HG02571 (cell line): ENCODE measurements around the gene CARNS1.
"Not testable (repeated sequence)": the region's sequence is repeated elsewhere in the genome, so short reads cannot be mapped to it uniquely, and the experiment has no call there.

ENCODE experiments used
- ATAC-seq: cut with Tn5 transposase; IDR thresholded peaks from one replicate; pipeline ENCODE4 v1.9.1; 2021; ENCODE audit warnings: mild to moderate bottlenecking, moderate library complexity; ENCODE audit not compliant: unreplicated experiment

Gene CARNS1

GRCh38 chr11:67396587-67397389 is 18.7 kb upstream of the CARNS1 start:
- ATAC-seq = no peak

- no peak for ATAC-seq
Measured at GRCh38 chr11:67397536-67397935, 17.9 kb upstream of the CARNS1 start.

GRCh38 chr11:67397986-67398660 is 17.4 kb upstream of the CARNS1 start:
- no peak for ATAC-seq

DNA sequence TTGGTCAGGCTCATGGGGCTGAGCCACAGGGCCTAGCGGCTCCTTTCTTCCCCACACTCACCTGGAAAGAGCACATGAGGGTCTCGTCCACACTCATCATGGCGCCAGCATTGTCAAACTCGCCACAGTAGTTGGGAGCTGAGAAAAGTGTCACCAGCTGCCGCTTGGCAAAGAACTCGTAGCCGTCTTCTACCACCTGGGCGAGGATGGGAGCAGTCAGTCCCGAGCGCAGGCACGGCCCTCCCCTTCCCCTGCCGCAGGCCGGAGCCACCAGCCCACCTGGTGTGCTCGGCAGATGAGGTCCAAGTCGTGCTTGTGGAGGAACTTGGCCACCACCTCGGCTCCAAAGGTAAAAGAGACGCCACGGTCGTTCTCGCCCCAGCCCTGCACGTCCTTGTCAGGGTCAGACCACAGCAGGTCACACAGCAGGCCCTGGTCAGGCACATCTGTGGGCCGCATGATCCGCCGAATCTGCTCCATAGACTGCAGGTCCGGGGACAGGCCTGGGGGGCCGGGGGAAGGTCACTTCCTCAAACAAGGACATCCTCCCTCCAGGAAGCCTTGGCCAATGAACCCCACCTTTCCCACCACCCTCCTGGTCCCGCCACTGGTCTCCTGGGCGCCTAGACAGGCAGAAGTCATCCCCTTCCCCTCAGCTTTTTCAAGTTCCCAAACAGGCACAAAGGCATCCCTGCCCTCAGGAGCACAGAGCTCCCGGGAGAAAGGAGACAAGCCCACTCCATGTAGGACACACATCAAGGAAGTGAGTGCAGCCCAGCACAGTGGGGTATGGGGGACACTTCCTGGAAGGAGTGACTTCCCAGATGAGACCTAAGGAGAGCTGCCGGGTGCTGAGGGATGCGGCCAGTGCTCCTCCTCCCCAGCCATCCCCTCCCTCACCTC is 16.6 kb upstream of the CARNS1 start:
- no peak for ATAC-seq

DNA sequence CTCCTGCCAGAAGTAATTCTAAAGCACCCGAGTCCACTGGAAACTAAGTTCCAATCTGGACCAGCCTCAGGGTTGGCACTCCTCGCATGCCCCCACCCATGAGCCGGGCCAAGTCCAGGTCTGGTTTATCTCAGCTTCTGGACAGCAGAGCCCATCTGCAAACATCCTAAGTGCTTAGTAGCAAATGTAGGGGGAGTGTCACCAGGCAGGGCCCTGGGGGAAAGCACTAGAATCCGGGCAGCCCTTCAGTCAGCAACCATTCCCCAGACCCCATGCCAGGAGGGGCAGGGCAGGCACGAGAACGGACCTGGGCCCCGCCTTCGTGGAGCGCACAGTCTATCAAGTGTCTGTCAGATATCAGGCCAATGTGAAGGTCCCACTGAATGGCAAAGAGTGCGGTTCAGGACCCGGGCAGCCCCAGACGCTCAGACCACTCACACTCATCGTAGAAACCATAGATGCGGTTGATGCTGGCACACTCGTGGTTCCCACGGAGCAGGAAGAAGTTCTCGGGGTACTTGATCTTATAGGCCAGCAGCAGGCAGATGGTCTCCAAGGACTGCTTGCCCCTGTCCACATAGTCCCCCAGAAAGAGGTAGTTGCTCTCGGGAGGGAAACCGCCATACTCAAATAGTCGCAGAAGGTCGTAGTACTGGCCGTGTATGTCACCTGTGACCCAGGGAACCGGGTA is 15.1 kb upstream of the CARNS1 start:
- no peak for ATAC-seq

DNA sequence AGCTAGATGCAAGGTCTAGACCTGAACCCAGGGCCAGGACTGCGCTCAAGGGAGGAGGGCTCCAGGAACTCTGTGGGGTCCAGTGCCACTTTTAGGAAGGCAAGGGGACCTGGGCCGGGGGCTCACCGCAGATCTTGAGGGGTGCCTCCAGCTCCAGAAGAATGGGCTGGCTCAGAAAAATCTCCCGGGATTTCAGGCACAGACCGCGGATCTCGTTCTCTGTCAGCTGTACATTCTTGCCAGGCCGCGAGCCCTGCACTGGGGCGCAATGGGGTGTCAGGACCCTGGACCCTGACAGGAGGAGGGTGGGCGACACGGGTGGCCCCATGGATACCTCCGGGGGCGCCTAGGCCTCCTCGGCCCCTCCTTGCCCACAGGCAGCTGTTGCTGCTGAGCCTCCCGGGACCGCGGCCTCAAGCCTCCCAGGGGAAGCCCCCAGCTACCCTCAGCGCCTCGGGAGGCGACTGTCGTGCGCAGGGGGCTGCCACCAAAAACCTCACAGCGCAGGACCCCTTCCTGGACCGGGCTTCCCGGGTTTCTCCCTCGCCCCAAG is 14.5 kb upstream of the CARNS1 start:
- peak; percentile 24 for ATAC-seq

GRCh38 chr11:67401495-67402191 is 13.8 kb upstream of the CARNS1 start, which contains the start of gene PPP1CA:
Gene PPP1CA, minus strand, starts transcription at chr11:67401858. Its CDS starts 76 bp downstream, at chr11:67401782.
- peak; percentile 58 for ATAC-seq

DNA sequence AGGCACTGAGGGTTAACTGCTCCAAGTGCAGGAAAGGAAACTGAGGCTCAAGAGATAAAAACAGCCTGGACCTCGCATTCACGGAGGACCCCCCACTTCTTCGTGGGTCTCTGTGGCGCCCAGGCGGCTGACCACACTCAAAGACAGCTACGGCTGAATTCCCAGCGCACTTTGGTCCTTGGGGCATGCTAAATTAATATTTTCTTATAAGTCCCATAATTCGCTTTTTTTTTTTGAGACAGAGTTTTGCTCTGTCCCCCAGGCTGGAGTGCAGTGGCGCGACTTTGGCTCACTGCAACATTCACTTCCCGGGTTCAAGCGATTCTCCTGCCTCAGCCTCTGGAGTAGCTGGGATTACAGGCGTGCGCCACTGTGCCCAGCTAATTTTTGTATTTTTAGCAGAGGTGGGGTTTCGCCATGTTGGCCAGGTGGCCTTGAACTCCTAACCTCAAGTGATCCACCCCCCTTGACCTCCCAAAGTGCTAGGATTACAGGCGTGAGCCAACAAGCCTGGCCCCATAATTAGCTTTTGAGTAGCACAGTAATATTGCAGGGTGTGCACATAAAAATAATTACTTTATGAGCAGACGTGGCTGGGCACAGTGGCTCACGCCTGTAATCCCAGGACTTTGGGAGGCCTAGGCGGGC is 13.2 kb upstream of the CARNS1 start:
- not testable (repeated sequence) for ATAC-seq

DNA sequence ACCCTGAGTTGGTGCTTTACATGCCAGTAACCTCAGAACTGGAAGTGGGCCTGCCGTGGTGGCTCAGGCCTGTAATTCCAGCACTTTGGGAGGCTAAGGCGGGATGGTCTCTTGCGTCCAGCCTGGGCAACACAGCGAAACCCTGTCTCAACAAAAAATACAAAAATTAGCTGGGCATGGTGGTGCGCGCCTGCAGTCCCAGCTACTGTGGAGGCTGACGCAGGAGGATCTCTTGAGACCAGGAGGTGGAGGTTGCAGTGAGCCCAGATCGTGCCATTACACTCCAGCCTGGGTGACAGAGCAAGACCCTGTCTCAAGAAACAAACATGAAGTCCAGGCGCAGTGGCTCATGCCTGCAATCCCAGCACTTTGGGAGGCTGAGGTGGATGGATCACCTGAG is 12.4 kb upstream of the CARNS1 start:
- ATAC-seq = not testable (repeated sequence)

DNA sequence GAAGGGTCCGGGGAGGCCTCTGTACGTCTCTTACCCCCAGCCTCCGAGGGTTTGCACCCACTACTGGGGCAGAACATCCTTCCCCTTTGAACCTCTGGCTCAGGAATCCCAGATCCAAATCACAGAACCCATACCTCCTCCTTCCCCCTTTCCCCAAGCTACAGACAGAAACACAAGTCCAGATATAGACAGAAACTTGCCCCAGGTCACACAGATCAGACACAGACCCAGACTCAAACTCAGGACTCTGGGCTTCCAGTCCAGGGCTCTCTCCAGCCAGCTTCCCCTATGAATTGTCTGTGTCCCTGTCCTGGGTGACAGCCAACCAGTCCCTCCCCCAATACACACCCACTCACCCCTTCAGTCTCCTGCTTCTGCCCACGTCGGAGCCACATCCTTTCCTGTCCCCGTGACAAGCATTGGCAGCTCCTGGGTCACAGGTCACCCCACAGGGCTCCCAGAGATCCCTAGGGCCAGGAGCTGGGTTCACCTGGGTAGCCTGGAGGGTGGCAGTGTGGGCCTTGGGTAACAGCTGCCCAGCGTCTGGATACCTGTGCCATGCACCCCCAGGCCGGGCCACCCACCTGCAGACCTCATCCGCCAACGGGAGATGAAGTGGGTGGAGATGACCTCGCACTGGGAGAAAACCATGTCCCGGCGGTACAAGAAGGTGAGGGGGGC is 10.8 kb upstream of the CARNS1 start:
- ATAC-seq = no peak

- ATAC-seq = no peak
Measured at GRCh38 chr11:67405196-67405567, 10.3 kb upstream of the CARNS1 start.

DNA sequence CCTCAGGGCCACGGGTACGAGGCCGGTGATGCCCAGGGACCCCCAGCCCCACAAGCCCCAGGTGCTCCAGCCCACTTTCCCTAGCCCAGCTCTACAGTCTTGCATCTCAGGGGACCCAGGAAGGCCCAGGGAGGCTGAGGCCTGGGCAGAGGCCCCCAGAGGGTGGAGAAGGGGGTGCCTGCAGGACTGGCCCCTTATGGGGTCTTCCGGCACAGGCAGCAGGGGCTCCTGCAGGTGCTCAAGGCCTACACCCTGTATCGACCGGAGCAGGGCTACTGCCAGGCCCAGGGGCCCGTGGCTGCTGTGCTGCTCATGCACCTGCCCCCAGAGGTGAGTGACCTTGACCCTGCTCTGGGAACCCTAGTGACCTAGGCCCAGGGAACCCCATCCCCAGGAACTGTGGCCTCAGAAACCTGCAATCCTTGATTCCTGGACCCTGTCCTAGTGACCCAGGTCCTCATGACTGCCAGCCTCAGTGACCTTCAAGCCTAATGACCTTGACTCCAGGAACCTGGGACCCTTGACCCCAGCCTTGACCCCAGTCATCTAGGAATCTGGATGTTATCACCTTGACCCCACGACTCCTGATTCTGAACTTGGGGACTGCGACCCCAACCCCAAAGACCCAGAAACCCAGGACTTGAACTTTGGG is 9.7 kb upstream of the CARNS1 start:
- no peak for ATAC-seq

DNA sequence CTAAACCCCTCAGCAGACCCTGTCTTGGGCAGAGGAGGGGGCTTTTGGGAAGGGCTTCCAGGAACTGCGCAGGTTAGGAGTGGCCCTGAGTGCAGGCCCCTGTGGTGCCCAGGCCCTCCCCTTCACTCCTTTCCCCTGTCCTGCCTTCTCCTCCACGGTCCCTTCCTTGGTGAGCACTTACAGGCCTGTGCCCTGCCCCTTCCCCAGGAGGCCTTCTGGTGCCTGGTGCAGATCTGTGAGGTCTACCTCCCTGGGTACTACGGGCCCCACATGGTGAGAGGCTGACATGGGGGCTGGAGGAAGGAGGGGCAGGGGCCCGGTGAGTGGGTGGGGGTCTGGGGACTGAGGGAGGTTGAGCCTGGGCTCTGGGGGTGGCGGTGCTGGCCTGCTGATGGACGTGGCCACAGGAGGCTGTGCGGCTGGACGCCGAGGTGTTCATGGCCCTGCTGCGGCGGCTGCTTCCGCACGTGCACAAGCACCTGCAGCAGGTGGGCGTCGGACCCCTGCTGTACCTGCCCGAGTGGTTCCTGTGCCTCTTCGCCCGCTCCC is 9.0 kb upstream of the CARNS1 start:
- ATAC-seq = no peak

DNA sequence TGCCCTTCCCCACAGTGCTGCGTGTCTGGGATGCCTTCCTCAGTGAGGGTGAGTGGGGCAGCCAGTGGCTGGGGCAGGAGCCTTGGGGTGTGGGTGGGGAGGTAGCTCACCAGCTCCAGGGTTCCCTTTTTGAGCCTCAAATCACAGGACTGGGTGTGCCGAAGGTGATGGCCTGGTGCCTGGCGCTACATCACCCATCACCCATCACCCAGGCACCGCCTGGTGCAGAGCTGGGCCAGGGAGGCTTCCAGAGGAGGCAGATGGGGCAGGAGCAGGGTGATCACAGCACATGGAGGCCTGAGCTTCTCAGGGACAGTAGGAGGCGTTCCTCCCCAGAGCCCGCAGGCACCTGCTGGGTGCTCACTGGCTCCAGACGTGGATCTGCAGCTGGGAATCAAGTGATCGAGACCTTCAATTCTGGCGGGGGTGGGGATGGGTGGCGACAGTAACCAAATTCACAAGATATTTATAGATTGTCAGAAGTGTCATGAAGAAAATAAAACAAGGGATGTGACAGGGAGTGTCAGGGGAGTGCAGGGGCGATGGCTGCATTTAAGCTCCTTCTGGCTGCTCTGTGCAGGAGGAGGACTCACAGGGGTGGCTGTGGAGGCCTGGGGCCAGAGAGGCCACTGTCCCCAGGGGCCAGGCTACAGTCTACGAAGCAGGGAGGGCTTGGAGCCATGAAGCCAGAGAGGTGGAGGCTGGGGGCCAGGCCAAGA is 8.3 kb upstream of the CARNS1 start:
- ATAC-seq = no peak

GRCh38 chr11:67407688-67408163 is 7.8 kb upstream of the CARNS1 start:
- no peak for ATAC-seq

DNA sequence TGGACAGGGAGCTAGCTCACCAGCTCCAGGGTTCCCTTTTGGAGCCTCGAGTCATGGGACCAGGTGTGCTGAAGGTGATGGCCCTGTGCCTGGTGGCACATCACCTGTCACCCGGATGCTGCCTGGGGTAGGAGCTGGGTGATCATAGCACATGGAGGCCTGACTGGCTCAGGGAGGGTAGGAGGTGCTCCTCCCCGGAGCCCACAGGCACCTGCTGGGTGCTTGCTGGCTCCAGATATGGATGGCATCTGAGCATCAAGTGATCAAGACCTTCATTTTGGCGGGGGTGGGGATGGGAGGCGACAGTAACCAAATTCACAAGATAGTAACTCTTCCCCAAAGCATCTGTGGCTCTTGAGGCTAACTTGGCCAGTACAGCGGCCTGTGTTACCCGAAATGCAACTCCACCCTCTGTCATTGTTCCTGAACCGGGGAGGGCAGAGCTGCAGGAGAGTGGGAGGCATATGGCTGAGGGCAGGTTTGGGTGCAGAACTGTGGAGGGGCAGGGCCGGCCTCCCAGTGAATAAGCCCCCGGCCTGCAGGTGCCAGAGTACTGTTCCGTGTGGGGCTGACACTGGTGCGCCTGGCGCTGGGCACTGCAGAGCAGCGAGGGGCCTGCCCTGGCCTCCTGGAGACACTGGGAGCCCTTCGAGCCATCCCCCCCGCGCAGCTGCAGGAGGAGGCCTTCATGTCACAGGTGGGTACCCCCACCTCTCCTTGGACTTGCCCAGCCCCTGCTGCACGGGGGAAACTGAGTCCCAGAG is 6.9 kb upstream of the CARNS1 start:
- ATAC-seq = no peak
